ENCODE results near the gene SLA2.

SLA2 gene

DNA sequence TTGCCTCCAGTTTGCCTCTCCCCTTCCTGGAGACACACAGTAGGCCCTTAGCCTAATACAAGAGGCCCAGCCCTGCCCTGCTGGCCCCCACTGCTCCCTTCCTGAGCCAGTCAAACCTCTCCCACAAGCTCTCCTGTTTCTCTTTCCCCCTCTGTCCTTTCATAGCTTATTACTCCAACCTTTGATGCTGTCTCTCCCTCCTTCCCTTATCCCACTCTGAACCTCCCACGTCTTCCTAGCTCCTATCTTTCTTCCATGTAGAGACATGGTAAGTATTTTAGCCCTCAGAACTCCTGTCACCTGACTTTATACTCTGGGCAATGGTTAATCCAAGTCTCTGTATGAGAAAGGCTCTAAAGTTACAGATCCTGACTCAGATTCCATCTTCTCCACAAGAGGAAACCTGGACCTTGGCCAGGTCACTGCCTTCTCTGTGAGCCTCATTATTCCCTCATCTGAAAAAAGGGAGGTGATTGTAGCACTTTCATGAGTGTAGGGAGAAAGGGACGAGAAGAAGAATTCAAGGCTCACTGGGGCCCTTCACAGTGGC, 65.9 kb downstream of the SLA2 start:
- no peak for DNase-seq
- Histone ChIP-seq H3K9me3 (ENCODE audit: control insufficient read depth, low read length) (no peaks in the 10 kb centered on the region), H3K27ac (ENCODE audit: insufficient read depth, low read length, poor library complexity, severe bottlenecking) (no peak overlapping the region), H3K4me3 (ENCODE audit: insufficient read depth, low read depth, low read length, poor library complexity, severe bottlenecking) (no peak overlapping the region), H3K36me3 (ENCODE audit: control insufficient read depth, insufficient read depth, low read length) (peaks cover 28% of the 10 kb centered on the region), H3K4me1 (ENCODE audit: control insufficient read depth, insufficient read depth, low read length, poor library complexity, severe bottlenecking) (peaks cover 10% of the 10 kb centered on the region), H3K27me3 (replicated peaks; ENCODE audit: control insufficient read depth, insufficient read depth, low read length, poor library complexity, severe bottlenecking) (no peaks in the 10 kb centered on the region)

DNA sequence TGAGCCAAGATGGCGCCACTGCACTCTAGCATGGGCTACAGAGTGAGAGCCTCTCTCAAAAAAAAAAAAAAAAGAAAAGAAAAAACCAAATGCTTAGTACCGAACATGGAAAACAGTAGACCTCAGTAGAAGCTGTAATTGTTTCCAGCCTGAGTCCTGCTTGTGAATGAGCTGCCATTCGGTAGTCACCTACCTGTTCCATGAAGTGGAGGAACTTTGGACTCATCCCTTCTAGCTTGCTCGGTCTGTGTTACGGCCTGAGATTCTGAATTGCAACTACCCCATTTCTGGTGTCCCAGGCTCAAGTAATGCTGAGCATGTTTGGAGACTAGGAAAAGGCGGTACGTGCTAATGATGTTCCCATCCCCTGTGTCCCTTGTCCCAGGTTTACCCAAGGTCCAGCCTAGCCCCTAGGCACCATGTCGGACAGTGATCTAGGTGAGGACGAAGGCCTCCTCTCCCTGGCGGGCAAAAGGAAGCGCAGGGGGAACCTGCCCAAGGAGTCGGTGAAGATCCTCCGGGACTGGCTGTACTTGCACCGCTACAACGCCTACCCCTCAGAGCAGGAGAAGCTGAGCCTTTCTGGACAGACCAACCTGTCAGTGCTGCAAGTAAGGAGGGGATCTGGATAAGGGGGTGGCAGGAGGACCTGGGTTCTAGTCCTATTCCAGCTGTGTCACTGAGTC, 67.5 kb downstream of the SLA2 start:
- Histone ChIP-seq H3K9me3 (ENCODE audit: control insufficient read depth, low read length) (no peaks in the 10 kb centered on the region), H3K27me3 (replicated peaks; ENCODE audit: control insufficient read depth, insufficient read depth, low read length, poor library complexity, severe bottlenecking) (no peaks in the 10 kb centered on the region), H3K4me1 (ENCODE audit: control insufficient read depth, insufficient read depth, low read length, poor library complexity, severe bottlenecking) (peaks cover 12% of the 10 kb centered on the region), H3K27ac (ENCODE audit: insufficient read depth, low read length, poor library complexity, severe bottlenecking) (no peak overlapping the region), H3K36me3 (ENCODE audit: control insufficient read depth, insufficient read depth, low read length) (peaks cover 22% of the 10 kb centered on the region), H3K4me3 (ENCODE audit: insufficient read depth, low read depth, low read length, poor library complexity, severe bottlenecking) (no peak overlapping the region)
- no peak for DNase-seq

DNA sequence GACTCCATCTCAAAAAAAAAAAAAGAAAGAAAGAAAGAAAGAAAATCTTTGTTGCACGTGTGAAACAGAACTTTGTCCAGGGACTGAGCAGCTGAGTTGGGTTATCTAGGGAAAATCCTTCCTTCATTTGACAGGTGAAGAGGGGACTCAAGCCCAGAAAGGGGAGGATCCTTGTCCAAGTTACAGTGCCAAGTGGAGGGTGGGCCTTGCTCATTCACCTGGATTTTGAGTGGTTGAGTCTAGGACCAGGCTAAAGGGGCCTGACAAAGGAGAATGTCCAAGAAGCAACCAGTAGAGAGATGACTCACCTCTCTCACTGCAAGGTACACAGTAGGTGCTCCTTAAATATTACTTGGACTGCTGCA, 69.9 kb downstream of the SLA2 start:
- H3K36me3 ChIP-seq (ENCODE audit: control insufficient read depth, insufficient read depth, low read length): peaks cover 22% of the 10 kb centered on the region
- peaks cover 19% of the 10 kb centered on the region for H3K4me1 ChIP-seq (ENCODE audit: control insufficient read depth, insufficient read depth, low read length, poor library complexity, severe bottlenecking)
- no peak overlapping the region for H3K4me3 ChIP-seq (ENCODE audit: insufficient read depth, low read depth, low read length, poor library complexity, severe bottlenecking)
- DNase-seq: no peak
- H3K27ac ChIP-seq (ENCODE audit: insufficient read depth, low read length, poor library complexity, severe bottlenecking): no peak overlapping the region
- no peaks in the 10 kb centered on the region for H3K27me3 ChIP-seq (replicated peaks; ENCODE audit: control insufficient read depth, insufficient read depth, low read length, poor library complexity, severe bottlenecking)
- no peaks in the 10 kb centered on the region for H3K9me3 ChIP-seq (ENCODE audit: control insufficient read depth, low read length)

DNA sequence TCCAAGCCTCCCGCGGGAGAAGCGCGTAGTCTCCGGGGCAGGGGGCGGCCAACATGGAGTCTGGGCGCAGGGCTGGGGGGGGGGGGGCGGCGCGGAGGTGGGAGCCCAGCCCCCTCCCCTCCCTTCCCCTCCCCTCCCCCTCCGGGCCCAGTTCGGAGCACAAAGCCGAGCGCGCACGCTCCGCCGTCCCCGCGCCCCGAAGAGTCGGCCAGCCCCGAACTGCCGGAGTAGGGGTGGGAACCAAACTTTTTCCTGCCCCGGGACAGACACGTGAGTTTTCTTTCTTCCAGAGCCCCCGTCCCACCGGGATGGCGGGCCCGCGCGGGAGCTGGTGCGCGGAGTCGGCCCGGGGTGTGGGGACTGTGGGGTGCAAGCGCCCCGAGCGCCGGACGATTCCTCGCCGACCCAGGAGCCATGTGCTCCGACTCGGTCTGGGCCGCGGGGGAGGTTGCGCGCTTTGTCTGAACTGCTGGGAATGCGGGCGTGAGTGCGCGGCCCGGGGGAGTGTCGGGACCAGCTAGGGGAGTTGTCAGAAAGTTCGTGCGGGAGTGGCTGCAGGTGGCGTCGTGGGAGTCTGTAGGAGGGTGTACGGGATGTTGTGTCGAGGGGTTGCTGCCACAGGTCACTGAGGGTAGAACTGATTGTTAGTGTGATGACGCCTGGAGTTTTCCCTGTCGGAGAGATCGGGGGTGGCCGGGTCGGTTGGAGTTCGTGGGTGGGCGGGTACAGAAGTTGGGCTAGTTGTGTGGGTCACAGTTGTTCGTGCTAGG, 71.4 kb downstream of the SLA2 start:
- peak; percentile 11 to 36 (median 23) for DNase-seq
- Histone ChIP-seq H3K27ac (ENCODE audit: insufficient read depth, low read length, poor library complexity, severe bottlenecking) (peak overlapping the region; percentile 100), H3K4me3 (ENCODE audit: insufficient read depth, low read depth, low read length, poor library complexity, severe bottlenecking) (peak overlapping the region; percentile 92), H3K4me1 (ENCODE audit: control insufficient read depth, insufficient read depth, low read length, poor library complexity, severe bottlenecking) (peaks cover 19% of the 10 kb centered on the region), H3K9me3 (ENCODE audit: control insufficient read depth, low read length) (no peaks in the 10 kb centered on the region), H3K36me3 (ENCODE audit: control insufficient read depth, insufficient read depth, low read length) (peaks cover 13% of the 10 kb centered on the region), H3K27me3 (replicated peaks; ENCODE audit: control insufficient read depth, insufficient read depth, low read length, poor library complexity, severe bottlenecking) (no peaks in the 10 kb centered on the region)

DNA sequence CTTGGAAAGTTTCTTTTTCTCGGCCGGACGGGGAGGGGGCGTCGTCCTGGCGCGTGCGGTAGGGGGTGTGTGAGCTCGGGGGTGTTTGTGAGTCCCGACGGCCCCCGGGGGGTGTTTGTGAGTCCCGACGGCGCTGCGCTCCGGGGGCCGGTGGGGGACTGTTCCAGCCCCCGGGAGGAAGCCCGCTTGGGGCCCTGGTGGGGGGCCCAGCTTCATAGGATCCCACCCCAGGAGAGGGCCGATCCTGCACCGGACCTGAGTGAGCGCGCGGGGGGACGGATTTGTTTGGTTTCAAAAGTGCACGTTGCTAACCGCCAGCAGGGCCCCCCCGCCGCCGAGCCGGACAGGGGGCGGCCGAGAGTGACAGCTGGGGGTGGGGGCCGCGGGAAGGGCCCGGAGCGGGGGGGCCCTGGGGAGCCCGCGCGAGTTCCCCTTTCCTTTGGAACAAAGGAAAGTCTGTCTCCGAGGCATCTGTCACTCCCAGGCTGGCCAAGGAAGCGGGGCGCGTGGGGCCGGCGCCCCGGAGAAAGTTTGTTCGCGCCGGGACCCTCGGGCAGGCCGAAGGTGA, 72.1 kb downstream of the SLA2 start:
- Histone ChIP-seq H3K9me3 (ENCODE audit: control insufficient read depth, low read length) (no peaks in the 10 kb centered on the region), H3K27me3 (replicated peaks; ENCODE audit: control insufficient read depth, insufficient read depth, low read length, poor library complexity, severe bottlenecking) (no peaks in the 10 kb centered on the region), H3K4me1 (ENCODE audit: control insufficient read depth, insufficient read depth, low read length, poor library complexity, severe bottlenecking) (peaks cover 19% of the 10 kb centered on the region), H3K27ac (ENCODE audit: insufficient read depth, low read length, poor library complexity, severe bottlenecking) (peak overlapping the region; percentile 100), H3K36me3 (ENCODE audit: control insufficient read depth, insufficient read depth, low read length) (peaks cover 8% of the 10 kb centered on the region), H3K4me3 (ENCODE audit: insufficient read depth, low read depth, low read length, poor library complexity, severe bottlenecking) (peak overlapping the region; percentile 92)
- DNase-seq: peak; percentile 11 to 24 (median 22)

DNA sequence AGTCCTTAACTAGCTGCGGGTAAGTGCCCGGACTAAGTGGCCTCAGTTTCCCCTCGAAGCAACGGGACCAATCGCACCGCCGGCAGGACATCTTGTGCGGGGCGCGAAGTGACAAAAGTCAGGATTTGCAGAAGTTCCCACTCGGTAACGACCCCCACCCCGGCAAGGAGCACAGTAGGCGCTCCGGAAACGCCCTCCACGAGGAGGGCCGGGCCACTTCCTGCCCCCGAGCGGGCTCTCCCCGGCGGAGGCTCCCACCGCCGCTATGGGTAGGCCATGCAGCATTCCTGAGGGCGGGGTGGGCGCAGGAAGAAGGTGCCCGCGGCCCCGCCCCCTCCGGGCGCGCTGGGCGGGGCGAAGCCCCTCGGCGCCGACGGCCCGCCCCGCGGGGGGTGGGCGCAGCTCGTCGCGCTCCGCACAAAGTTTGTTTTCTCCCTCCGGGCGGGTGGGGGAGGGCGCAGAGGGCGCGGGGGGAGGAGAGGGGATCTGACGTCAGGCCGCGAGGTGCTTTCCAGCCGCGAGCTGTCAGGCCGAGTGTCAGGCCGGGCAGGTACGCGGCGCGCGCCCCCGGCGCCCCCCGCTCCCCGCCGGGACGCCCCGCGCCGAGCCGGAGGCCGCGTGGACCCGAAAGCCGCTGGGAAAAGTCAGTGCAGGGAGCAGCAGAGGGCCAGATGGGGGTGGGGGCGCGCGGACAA, 72.7 kb downstream of the SLA2 start, which contains the start of gene TGIF2:
TGIF2 (plus strand) TSS at position 495 of the 695 bp plus-strand sequence. CDS start 5,178 bp downstream, outside the sequence.
- DNase-seq: peak; percentile 83 to 91 (median 87)
- H3K9me3 ChIP-seq (ENCODE audit: control insufficient read depth, low read length): no peaks in the 10 kb centered on the region
- no peaks in the 10 kb centered on the region for H3K27me3 ChIP-seq (replicated peaks; ENCODE audit: control insufficient read depth, insufficient read depth, low read length, poor library complexity, severe bottlenecking)
- peak within 1 kb of the TSS; percentile 100 for H3K27ac ChIP-seq (ENCODE audit: insufficient read depth, low read length, poor library complexity, severe bottlenecking)
- peaks cover 19% of the 10 kb centered on the region for H3K4me1 ChIP-seq (ENCODE audit: control insufficient read depth, insufficient read depth, low read length, poor library complexity, severe bottlenecking)
- H3K4me3 ChIP-seq (ENCODE audit: insufficient read depth, low read depth, low read length, poor library complexity, severe bottlenecking): peak within 1 kb of the TSS; percentile 92
- peaks cover 3% of the 10 kb centered on the region for H3K36me3 ChIP-seq (ENCODE audit: control insufficient read depth, insufficient read depth, low read length)

DNA sequence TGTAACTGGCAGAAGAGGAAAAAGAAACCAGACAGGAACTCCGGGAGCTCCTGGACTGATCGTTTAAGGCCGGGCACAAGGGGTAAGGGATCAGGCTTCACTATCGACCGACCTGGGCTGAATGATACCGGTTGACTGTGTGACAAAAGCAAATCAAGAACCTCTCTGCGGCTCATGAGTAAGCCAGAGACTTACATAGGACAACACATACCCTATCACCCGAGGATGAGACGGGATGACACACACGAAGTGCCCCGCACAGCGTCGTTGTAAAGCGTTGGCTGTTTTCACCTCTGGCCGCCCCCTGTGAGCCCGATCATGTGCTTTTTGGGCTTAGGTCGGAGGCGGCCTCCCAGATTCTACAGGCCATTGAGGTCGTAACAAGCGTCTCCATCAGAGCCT, 73.3 kb downstream of the SLA2 start:
- H3K4me1 ChIP-seq (ENCODE audit: control insufficient read depth, insufficient read depth, low read length, poor library complexity, severe bottlenecking): peaks cover 19% of the 10 kb centered on the region
- H3K27me3 ChIP-seq (replicated peaks; ENCODE audit: control insufficient read depth, insufficient read depth, low read length, poor library complexity, severe bottlenecking): no peaks in the 10 kb centered on the region
- H3K27ac ChIP-seq (ENCODE audit: insufficient read depth, low read length, poor library complexity, severe bottlenecking): peak overlapping the region; percentile 100
- DNase-seq: peak; percentile 39 to 60 (median 54)
- peaks cover 3% of the 10 kb centered on the region for H3K36me3 ChIP-seq (ENCODE audit: control insufficient read depth, insufficient read depth, low read length)
- H3K4me3 ChIP-seq (ENCODE audit: insufficient read depth, low read depth, low read length, poor library complexity, severe bottlenecking): peak overlapping the region; percentile 39
- H3K9me3 ChIP-seq (ENCODE audit: control insufficient read depth, low read length): no peaks in the 10 kb centered on the region

DNA sequence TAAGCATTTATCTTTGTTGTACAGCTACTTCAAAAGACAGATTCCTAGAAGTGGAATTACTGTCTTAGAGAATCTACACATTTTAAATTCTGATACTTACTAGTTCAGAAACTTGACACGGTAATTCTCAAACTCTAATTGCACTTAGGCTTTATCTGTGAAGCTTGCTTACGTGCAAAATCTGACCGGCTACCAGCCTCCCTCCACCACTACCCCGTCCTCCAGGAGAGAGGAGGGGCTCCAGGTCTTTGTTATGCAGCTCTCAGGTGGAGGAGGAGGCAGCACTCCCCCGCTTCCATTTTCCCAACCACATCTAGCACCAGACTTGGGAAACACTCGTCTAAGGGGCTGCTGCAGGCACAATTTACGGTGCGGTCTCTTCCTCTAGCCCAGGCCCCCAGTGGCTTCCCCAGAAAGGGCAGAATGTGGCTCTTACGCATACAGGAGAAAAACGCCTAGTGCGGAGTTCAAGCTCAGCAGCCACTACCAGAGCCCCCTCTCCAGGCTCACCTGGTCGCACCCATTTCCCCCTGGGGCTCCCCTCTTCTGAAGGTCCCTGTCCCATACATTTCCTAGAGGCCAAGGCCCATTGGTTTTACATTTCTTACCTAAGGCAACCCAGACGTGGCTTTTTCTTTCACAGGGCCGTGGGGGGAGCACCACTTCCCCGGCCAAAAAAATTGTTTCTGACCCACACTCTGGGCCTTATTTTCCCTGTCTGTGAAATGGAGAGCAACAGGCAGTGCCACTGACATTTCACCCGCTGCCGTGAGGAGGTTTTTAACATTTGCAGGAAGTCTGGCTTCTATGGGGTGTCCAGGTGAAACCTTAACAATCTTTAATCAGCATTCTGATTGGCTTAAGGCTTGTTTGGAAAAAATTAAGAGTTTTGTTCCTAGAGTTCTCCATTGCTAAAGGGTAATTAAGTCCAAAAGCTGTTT, 74.2 kb downstream of the SLA2 start:
- Histone ChIP-seq H3K27ac (ENCODE audit: insufficient read depth, low read length, poor library complexity, severe bottlenecking) (peak overlapping the region; percentile 100), H3K36me3 (ENCODE audit: control insufficient read depth, insufficient read depth, low read length) (peaks cover 3% of the 10 kb centered on the region), H3K27me3 (replicated peaks; ENCODE audit: control insufficient read depth, insufficient read depth, low read length, poor library complexity, severe bottlenecking) (no peaks in the 10 kb centered on the region), H3K9me3 (ENCODE audit: control insufficient read depth, low read length) (no peaks in the 10 kb centered on the region), H3K4me3 (ENCODE audit: insufficient read depth, low read depth, low read length, poor library complexity, severe bottlenecking) (peak overlapping the region; percentile 39), H3K4me1 (ENCODE audit: control insufficient read depth, insufficient read depth, low read length, poor library complexity, severe bottlenecking) (peaks cover 19% of the 10 kb centered on the region)
- no peak for DNase-seq

All from effector memory CD4-positive, alpha-beta T cell (primary cell).